Mononuclear cell (primary cell): ENCODE results near the gene SKAP1. TPM values are rescaled to one million over a fixed set of nuclear protein-coding genes. Genes with fewer than 3 reads are reported as not detected.
"Not testable (repeated sequence)": the region's sequence is repeated elsewhere in the genome, so short reads cannot be mapped to it uniquely, and the experiment has no call there.

Experiments used
- H3K27me3 ChIP-seq: 2 replicates; pipeline ENCODE4 v1.6.0; 2011; ENCODE audit warnings: low read length, control low read depth; ENCODE audit not compliant: insufficient read depth
- H3K4me1 ChIP-seq: 2 replicates; pipeline ENCODE4 v1.5.1; 2011; ENCODE audit warnings: mild to moderate bottlenecking, low read length, control low read depth; ENCODE audit not compliant: insufficient read depth
- H3K4me3 ChIP-seq: 2 replicates; pipeline ENCODE4 v1.5.1; 2011; ENCODE audit warnings: mild to moderate bottlenecking, low read length, moderate library complexity
- H3K9me3 ChIP-seq: 2 replicates; pipeline ENCODE4 v1.5.1; 2011; ENCODE audit warnings: low read depth, mild to moderate bottlenecking, control low read depth, low read length
- total RNA-seq: library from RNA; depleted of rRNA; stranded (reverse); fragments of >200 nt; gene quantifications from one replicate; pipeline ENCODE4 v1.2.3, GENCODE V29; 2012

SKAP1 gene
- total RNA-seq, 1 donor = 40.1 TPM

GRCh38 chr17:48439110-48439850 lies 9.3 kb upstream of the SKAP1 start:
- H3K9me3 ChIP-seq = no peaks in the 10 kb centered on the region
- H3K4me3 ChIP-seq = no peak overlapping the region
- peaks cover 77% of the 10 kb centered on the region for H3K4me1 ChIP-seq
- peaks cover 2% of the 10 kb centered on the region for H3K27me3 ChIP-seq

GRCh38 chr17:48438516-48439061 lies 8.6 kb upstream of the SKAP1 start:
- Histone ChIP-seq H3K9me3 (no peaks in the 10 kb centered on the region), H3K4me1 (peaks cover 71% of the 10 kb centered on the region), H3K4me3 (no peak overlapping the region), H3K27me3 (peaks cover 2% of the 10 kb centered on the region)

GRCh38 chr17:48433896-48434295 lies 3.9 kb upstream of the SKAP1 start:
- no peaks in the 10 kb centered on the region for H3K9me3 ChIP-seq
- H3K27me3 ChIP-seq = peaks cover 23% of the 10 kb centered on the region
- peaks cover 41% of the 10 kb centered on the region for H3K4me1 ChIP-seq
- no peak overlapping the region for H3K4me3 ChIP-seq

GRCh38 chr17:48432820-48433775 lies 3.1 kb upstream of the SKAP1 start:
- Histone ChIP-seq H3K4me3 (no peak overlapping the region), H3K27me3 (peaks cover 31% of the 10 kb centered on the region), H3K9me3 (no peaks in the 10 kb centered on the region), H3K4me1 (peaks cover 33% of the 10 kb centered on the region)

GRCh38 chr17:48429156-48429555 lies 858 bp downstream of the SKAP1 start:
- peaks cover 34% of the 10 kb centered on the region for H3K4me1 ChIP-seq
- H3K9me3 ChIP-seq = no peaks in the 10 kb centered on the region
- H3K27me3 ChIP-seq = peaks cover 36% of the 10 kb centered on the region
- peak overlapping the region; percentile 64 for H3K4me3 ChIP-seq

- Histone ChIP-seq H3K9me3 (no peaks in the 10 kb centered on the region), H3K4me3 (no peak overlapping the region), H3K4me1 (peaks cover 34% of the 10 kb centered on the region), H3K27me3 (peaks cover 36% of the 10 kb centered on the region)
Observed at GRCh38 chr17:48427598-48427997, 2.4 kb downstream of the SKAP1 start.

- Histone ChIP-seq H3K9me3 (no peaks in the 10 kb centered on the region), H3K4me3 (no peak overlapping the region), H3K27me3 (peaks cover 36% of the 10 kb centered on the region), H3K4me1 (peaks cover 34% of the 10 kb centered on the region)
Observed at GRCh38 chr17:48426761-48427500, 3.1 kb downstream of the SKAP1 start.

- Histone ChIP-seq H3K4me3 (no peak overlapping the region), H3K4me1 (peaks cover 34% of the 10 kb centered on the region), H3K27me3 (peaks cover 33% of the 10 kb centered on the region), H3K9me3 (no peaks in the 10 kb centered on the region)
Observed at GRCh38 chr17:48426019-48426665, 3.9 kb downstream of the SKAP1 start.

- peaks cover 29% of the 10 kb centered on the region for H3K4me1 ChIP-seq
Observed at GRCh38 chr17:48422060-48422459, 8.0 kb downstream of the SKAP1 start.

GRCh38 chr17:48420823-48421222 lies 9.2 kb downstream of the SKAP1 start:
- Histone ChIP-seq H3K9me3 (no peaks in the 10 kb centered on the region), H3K27me3 (peaks cover 3% of the 10 kb centered on the region), H3K4me3 (no peak overlapping the region), H3K4me1 (peaks cover 24% of the 10 kb centered on the region)

More at GRCh38 chr17:48422060-48422459, 8.0 kb downstream of the SKAP1 start:
- not testable (repeated sequence) for H3K4me3 ChIP-seq, H3K9me3 ChIP-seq, H3K27me3 ChIP-seq

- Histone ChIP-seq H3K4me1 (peaks cover 38% of the 10 kb centered on the region), H3K27me3 (peaks cover 3% of the 10 kb centered on the region), H3K4me3 (no peak overlapping the region)
Observed at GRCh38 chr17:48416971-48417370, 13.0 kb downstream of the SKAP1 start.

GRCh38 chr17:48413613-48414405 lies 16.2 kb downstream of the SKAP1 start:
- H3K4me1 ChIP-seq = peaks cover 28% of the 10 kb centered on the region
- H3K4me3 ChIP-seq = no peak overlapping the region
- H3K27me3 ChIP-seq = peaks cover 3% of the 10 kb centered on the region

More at GRCh38 chr17:48416971-48417370, 13.0 kb downstream of the SKAP1 start:
- H3K9me3 ChIP-seq = no peaks in the 10 kb centered on the region

GRCh38 chr17:48412841-48413240 lies 17.2 kb downstream of the SKAP1 start:
- Histone ChIP-seq H3K4me1 (peaks cover 26% of the 10 kb centered on the region), H3K4me3 (no peak overlapping the region), H3K9me3 (no peaks in the 10 kb centered on the region), H3K27me3 (peaks cover 3% of the 10 kb centered on the region)

More at GRCh38 chr17:48413613-48414405, 16.2 kb downstream of the SKAP1 start:
- no peaks in the 10 kb centered on the region for H3K9me3 ChIP-seq
